ENCODE results near the gene SLC26A9.

- TF ChIP-seq EZH2phosphoT487 (IDR thresholded peaks at IDR 0.05; ENCODE audit: borderline replicate concordance, low read length) (no peak), CTCF (conservative IDR thresholded peaks at IDR 0.05; ENCODE audit: low read depth, low read length) (peak; percentile 44), EZH2 (IDR thresholded peaks at IDR 0.05; ENCODE audit: low read length, unreplicated experiment) (no peak)
Measured at GRCh38 chr1:205986292-205986691, 43.0 kb upstream of the SLC26A9 start.
